WTC11 (cell line): ENCODE results near the gene C13orf46.

ENCODE experiments used
- ZBTB21 ChIP-seq: sonication (generic); formaldehyde crosslinking; IDR thresholded peaks from 2 replicates; pipeline ENCODE4 v1.8.1; 2023; ENCODE audit warnings: mild to moderate bottlenecking, missing genetic modification reagents, borderline replicate concordance
- ZBTB43 ChIP-seq: sonication (generic); formaldehyde crosslinking; IDR thresholded peaks from 2 replicates; pipeline ENCODE4 v1.8.1; 2023; ENCODE audit warnings: mild to moderate bottlenecking, missing genetic modification reagents
- ZNF121 ChIP-seq: sonication (generic); formaldehyde crosslinking; IDR thresholded peaks from 2 replicates; pipeline ENCODE4 v1.8.0; 2023; ENCODE audit warnings: missing genetic modification reagents
- ZNF671 ChIP-seq: fragments of 250-450 bp; sonication (Bioruptor Pico); IDR thresholded peaks from 2 replicates; pipeline ENCODE4 v1.8.0; 2021; ENCODE audit warnings: mild to moderate bottlenecking
- TF ChIP-seq, protein P1 (sequence below): sonication (generic); formaldehyde crosslinking; IDR thresholded peaks from 2 replicates; pipeline ENCODE4 v1.8.1; 2023; ENCODE audit warnings: mild to moderate bottlenecking, missing genetic modification reagents, moderate library complexity
- TF ChIP-seq, protein P2 (sequence below): fragments of 200-600 bp; IDR thresholded peaks from 2 replicates; pipeline ENCODE4 v1.8.0; 2022; ENCODE audit warnings: antibody characterized with exemption

DNA sequence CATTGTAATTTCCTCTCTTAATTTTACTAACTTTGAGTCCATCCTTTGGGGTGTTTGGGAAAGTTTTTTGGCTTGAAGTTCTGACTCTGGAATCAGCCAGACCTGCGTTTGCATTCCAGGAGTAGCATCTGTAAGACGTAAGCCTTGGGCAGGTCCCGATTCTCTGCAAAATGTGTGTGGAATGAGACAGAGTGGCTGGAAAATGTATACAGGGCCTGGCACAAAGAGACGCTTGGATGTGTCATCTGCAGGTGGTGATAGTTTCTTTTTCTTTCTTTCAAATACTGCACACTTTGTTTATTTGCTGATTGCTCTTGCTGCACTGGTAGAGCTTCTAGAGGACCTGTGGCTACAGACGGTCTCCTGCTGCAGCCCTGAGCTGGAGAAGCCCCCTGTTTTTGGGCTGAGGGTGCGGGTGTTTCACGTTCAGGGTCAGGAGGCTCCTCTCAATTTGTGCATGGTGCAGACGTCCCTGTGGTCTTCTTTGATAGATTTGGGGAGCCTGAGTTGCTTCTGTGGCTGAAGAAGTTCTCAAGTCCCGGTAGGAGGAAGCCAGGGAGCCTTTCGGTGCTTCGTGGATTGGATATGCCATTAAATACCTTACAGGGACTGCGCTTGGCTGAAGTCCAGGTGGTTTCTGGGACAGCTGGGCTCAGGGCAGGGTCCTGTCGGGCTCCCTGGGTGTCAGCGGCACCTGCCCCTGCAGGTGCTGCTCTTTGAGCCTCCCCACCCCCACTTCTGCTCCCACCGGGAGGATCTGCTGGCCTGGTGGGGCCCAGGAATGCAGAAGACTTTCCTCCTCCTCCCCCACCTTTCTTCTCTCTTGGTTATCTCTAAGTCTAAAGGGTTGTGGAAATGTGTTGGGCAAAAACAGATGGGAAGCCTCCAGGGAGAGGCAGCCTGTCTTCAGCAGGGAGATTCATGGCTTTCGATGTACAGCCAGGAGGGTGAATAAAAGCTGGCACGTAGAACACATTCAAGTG is 66.0 kb downstream of the C13orf46 start:
- TF ChIP-seq, protein P1, sequence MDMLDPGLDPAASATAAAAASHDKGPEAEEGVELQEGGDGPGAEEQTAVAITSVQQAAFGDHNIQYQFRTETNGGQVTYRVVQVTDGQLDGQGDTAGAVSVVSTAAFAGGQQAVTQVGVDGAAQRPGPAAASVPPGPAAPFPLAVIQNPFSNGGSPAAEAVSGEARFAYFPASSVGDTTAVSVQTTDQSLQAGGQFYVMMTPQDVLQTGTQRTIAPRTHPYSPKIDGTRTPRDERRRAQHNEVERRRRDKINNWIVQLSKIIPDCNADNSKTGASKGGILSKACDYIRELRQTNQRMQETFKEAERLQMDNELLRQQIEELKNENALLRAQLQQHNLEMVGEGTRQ (CRISPR knock-in tag): no peak
- TF ChIP-seq ZBTB43: no peak
- TF ChIP-seq, protein P2, sequence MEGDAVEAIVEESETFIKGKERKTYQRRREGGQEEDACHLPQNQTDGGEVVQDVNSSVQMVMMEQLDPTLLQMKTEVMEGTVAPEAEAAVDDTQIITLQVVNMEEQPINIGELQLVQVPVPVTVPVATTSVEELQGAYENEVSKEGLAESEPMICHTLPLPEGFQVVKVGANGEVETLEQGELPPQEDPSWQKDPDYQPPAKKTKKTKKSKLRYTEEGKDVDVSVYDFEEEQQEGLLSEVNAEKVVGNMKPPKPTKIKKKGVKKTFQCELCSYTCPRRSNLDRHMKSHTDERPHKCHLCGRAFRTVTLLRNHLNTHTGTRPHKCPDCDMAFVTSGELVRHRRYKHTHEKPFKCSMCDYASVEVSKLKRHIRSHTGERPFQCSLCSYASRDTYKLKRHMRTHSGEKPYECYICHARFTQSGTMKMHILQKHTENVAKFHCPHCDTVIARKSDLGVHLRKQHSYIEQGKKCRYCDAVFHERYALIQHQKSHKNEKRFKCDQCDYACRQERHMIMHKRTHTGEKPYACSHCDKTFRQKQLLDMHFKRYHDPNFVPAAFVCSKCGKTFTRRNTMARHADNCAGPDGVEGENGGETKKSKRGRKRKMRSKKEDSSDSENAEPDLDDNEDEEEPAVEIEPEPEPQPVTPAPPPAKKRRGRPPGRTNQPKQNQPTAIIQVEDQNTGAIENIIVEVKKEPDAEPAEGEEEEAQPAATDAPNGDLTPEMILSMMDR: no peak
- TF ChIP-seq ZNF671 (CRISPR knock-in tag): no peak
- TF ChIP-seq ZBTB21: no peak
- TF ChIP-seq ZNF121 (CRISPR knock-in tag): no peak
